Measurements from ENCODE around the gene COL15A1.

Gene COL15A1

GRCh38 chr9:98917746-98918487, 25.8 kb upstream of the COL15A1 start:
- DNase-seq = no peak

GRCh38 chr9:98921732-98922131, 22.0 kb upstream of the COL15A1 start:
- DNase-seq = no peak

GRCh38 chr9:98922721-98923435, 20.8 kb upstream of the COL15A1 start:
- no peak for DNase-seq

- DNase-seq = no peak
These were observed 20.1 kb upstream of the COL15A1 start for GRCh38 chr9:98923451-98924123.

- no peak for DNase-seq
These were observed 18.5 kb upstream of the COL15A1 start for GRCh38 chr9:98924946-98925820.

GRCh38 chr9:98925956-98926355, 17.8 kb upstream of the COL15A1 start:
- DNase-seq = no peak

- no peak for DNase-seq
These were observed 16.0 kb upstream of the COL15A1 start for GRCh38 chr9:98927724-98928123.

- no peak for DNase-seq
These were observed 14.6 kb upstream of the COL15A1 start for GRCh38 chr9:98929071-98929470.

GRCh38 chr9:98929895-98930341, 13.8 kb upstream of the COL15A1 start:
- DNase-seq = no peak

- no peak for DNase-seq
These were observed 12.9 kb upstream of the COL15A1 start for GRCh38 chr9:98930792-98931191.

GRCh38 chr9:98931600-98932389, 11.9 kb upstream of the COL15A1 start:
- DNase-seq = no peak

GRCh38 chr9:98933185-98933584, 10.5 kb upstream of the COL15A1 start:
- no peak for DNase-seq

GRCh38 chr9:98933890-98934289, 9.8 kb upstream of the COL15A1 start:
- no peak for DNase-seq

- no peak for DNase-seq
These were observed 8.6 kb upstream of the COL15A1 start for GRCh38 chr9:98935071-98935505.

GRCh38 chr9:98940276-98940675, 3.4 kb upstream of the COL15A1 start:
- DNase-seq = no peak

GRCh38 chr9:98941946-98942523, 1.7 kb upstream of the COL15A1 start:
- no peak for DNase-seq

- DNase-seq = no peak
These were observed 613 bp upstream of the COL15A1 start for GRCh38 chr9:98942906-98943681.

- no peak for DNase-seq
These were observed 488 bp downstream of the COL15A1 start for GRCh38 chr9:98944057-98944733.

GRCh38 chr9:98944734-98945074, 997 bp downstream of the COL15A1 start:
- no peak for DNase-seq

GRCh38 chr9:98949565-98949964, 5.9 kb downstream of the COL15A1 start:
- DNase-seq = no peak

Data from NCI-H2107 (cell line).